Suppressor macrophage treated with lipopolysaccharide for 4 hours (primary cell): ENCODE measurements around the gene H2AZ1.

Source experiments
- DNase-seq: peaks from one replicate; pipeline ENCODE4 v3.0.0-alpha.2; 2020

H2AZ1 gene

GRCh38 chr4:99945718-99946355 lies 4.2 kb downstream of the H2AZ1 start:
- DNase-seq: peak; percentile 38

- peak; percentile 17 for DNase-seq
Measured at GRCh38 chr4:99943904-99944437, 6.1 kb downstream of the H2AZ1 start.

GRCh38 chr4:99938243-99938753 lies 11.8 kb downstream of the H2AZ1 start:
- no peak for DNase-seq

GRCh38 chr4:99934891-99935290 lies 15.2 kb downstream of the H2AZ1 start:
- DNase-seq: no peak

GRCh38 chr4:99927566-99927965 lies 22.5 kb downstream of the H2AZ1 start:
- no peak for DNase-seq

- DNase-seq: no peak
Measured at GRCh38 chr4:99921174-99921573, 28.9 kb downstream of the H2AZ1 start.

GRCh38 chr4:99918656-99919055 lies 31.4 kb downstream of the H2AZ1 start:
- DNase-seq: no peak

- no peak for DNase-seq
Measured at GRCh38 chr4:99917575-99917974, 32.5 kb downstream of the H2AZ1 start.

- DNase-seq: no peak
Measured at GRCh38 chr4:99915449-99915848, 34.6 kb downstream of the H2AZ1 start.
